Bronchus fibroblast of lung (primary cell): ENCODE results near the gene INO80E. TPM values are rescaled to one million over a fixed set of nuclear protein-coding genes. Genes with fewer than 3 reads are reported as not detected.

Source experiments
- total RNA-seq: library from RNA; depleted of rRNA; stranded (reverse); fragments of >200 nt; gene quantifications from 2 replicates; pipeline ENCODE4 v1.2.3, GENCODE V29; 2015

INO80E gene
- 101 and 119 TPM in 2 replicates for total RNA-seq

GRCh38 chr16:29995911-29996765 is at the start of gene INO80E:
INO80E (plus strand) TSS chr16:29996241; CDS start chr16:29996311, 70 bp downstream.

GRCh38 chr16:29961479-29962343 is 34.3 kb upstream of the INO80E start, which contains the start of gene TMEM219:
TMEM219 (plus strand) TSS chr16:29962079; CDS start chr16:29963144, 1,065 bp downstream.

GRCh38 chr16:29973384-29974246 is 22.4 kb upstream of the INO80E start, which contains the start of gene TAOK2:
TAOK2 (plus strand) TSS chr16:29973868; CDS start chr16:29977773, 3,905 bp downstream.

GRCh38 chr16:29995324-29995910 is 624 bp upstream of the INO80E start, which contains the start of gene HIRIP3:
HIRIP3 (minus strand) TSS chr16:29995617; CDS start chr16:29995605, 12 bp downstream.

GRCh38 chr16:30010844-30011713 is 15.0 kb downstream of the INO80E start, which contains the start of gene DOC2A:
DOC2A (minus strand) TSS chr16:30011027; CDS start chr16:30010222, 805 bp downstream.

GRCh38 chr16:30022887-30023286 is 26.8 kb downstream of the INO80E start, which contains the start of gene C16orf92:
C16orf92 (plus strand) TSS chr16:30023198; CDS start chr16:30023341, 143 bp downstream.

GRCh38 chr16:30030841-30031413 is 34.9 kb downstream of the INO80E start, which contains the start of gene TLCD3B:
TLCD3B (minus strand) TSS chr16:30031271; CDS start chr16:30030527, 744 bp downstream.

Other genes with a start within 250 kb of the INO80E start
- gene ZG16, start 218.0 kb upstream of the INO80E start, total RNA-seq = not detected in 2 replicates
- gene KIF22, start 205.5 kb upstream of the INO80E start, total RNA-seq = 110 and 114 TPM in 2 replicates
- gene MAZ, start 189.7 kb upstream of the INO80E start, total RNA-seq = 262 and 274 TPM in 2 replicates
- 0.67 and 0.89 TPM in 2 replicates for gene PRRT2, start 184.0 kb upstream of the INO80E start, total RNA-seq
- 40.0 and 42.4 TPM in 2 replicates for gene PAGR1, start 180.1 kb upstream of the INO80E start, total RNA-seq
- gene MVP, start 175.8 kb upstream of the INO80E start, total RNA-seq = 311 and 319 TPM in 2 replicates
- gene CDIPT, start 133.0 kb upstream of the INO80E start, total RNA-seq = 80.6 and 87.8 TPM in 2 replicates
- gene SEZ6L2, start 96.7 kb upstream of the INO80E start, total RNA-seq = 1.7 and 3.4 TPM in 2 replicates
- gene ASPHD1, start 95.8 kb upstream of the INO80E start, total RNA-seq = 2.9 and 4.8 TPM in 2 replicates
- gene KCTD13, start 70.0 kb upstream of the INO80E start, total RNA-seq = 7.2 and 8.6 TPM in 2 replicates
- gene TMEM219, start 34.2 kb upstream of the INO80E start, total RNA-seq = 99.9 and 105 TPM in 2 replicates
- gene TAOK2, start 22.4 kb upstream of the INO80E start, total RNA-seq = 27.4 and 30.8 TPM in 2 replicates
- 17.3 and 18.7 TPM in 2 replicates for gene HIRIP3, start 624 bp upstream of the INO80E start, total RNA-seq
- 0.30 and 0.34 TPM in 2 replicates for gene DOC2A, start 14.8 kb downstream of the INO80E start, total RNA-seq
- gene C16orf92, start 27.0 kb downstream of the INO80E start, total RNA-seq = not detected in 2 replicates
- gene TLCD3B, start 35.0 kb downstream of the INO80E start, total RNA-seq = 0.15 and 0.34 TPM in 2 replicates
- gene ALDOA, start 69.5 kb downstream of the INO80E start, total RNA-seq = 1,260 and 1,271 TPM in 2 replicates
- gene PPP4C, start 79.8 kb downstream of the INO80E start, total RNA-seq = 123 and 132 TPM in 2 replicates
- gene TBX6, start 95.7 kb downstream of the INO80E start, total RNA-seq = under 0.01 and 0.15 TPM in 2 replicates
- 25.9 and 28.7 TPM in 2 replicates for gene YPEL3, start 100.0 kb downstream of the INO80E start, total RNA-seq
- gene GDPD3, start 117.3 kb downstream of the INO80E start, total RNA-seq = 0.17 and 0.74 TPM in 2 replicates
- gene MAPK3, start 127.0 kb downstream of the INO80E start, total RNA-seq = 67.2 and 82.8 TPM in 2 replicates
- gene CORO1A, start 187.4 kb downstream of the INO80E start, total RNA-seq = 7.4 and 7.7 TPM in 2 replicates
- 442 and 580 TPM in 2 replicates for gene BOLA2B, start 197.4 kb downstream of the INO80E start, total RNA-seq
- gene SLX1A, start 197.6 kb downstream of the INO80E start, total RNA-seq = 32.0 and 42.2 TPM in 2 replicates
- 1.2 and 1.8 TPM in 2 replicates for gene SULT1A3, start 203.0 kb downstream of the INO80E start, total RNA-seq